ENCODE results near the gene ATXN2. TPM values are rescaled to one million over a fixed set of nuclear protein-coding genes. Genes with fewer than 3 reads are reported as not detected.
"Not testable (repeated sequence)": the region's sequence is repeated elsewhere in the genome, so short reads cannot be mapped to it uniquely, and the experiment has no call there.

Gene ATXN2
- total RNA-seq, 2 experiments from 2014 or later, result 32.2 to 35.6 TPM

DNA sequence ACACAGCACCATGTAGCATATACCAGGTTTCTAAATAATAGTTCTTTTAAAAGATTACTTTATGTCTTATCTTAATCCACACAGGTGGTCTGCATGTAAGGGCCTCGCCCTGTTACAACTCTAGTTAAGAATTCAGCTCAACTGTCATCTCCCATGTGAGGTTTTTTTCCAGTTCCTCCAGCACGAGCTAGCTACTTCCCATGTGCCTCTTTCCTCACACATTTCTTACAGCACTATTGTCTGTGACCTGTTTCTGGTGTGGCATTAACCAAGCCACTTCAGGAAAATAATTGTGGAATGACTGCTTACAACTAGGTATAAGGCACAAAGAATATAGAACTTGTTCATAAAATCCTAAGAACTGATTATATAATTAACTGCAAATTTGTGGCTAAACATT, 127.9 kb downstream of the ATXN2 start:
- intact Hi-C loops (cut with micrococcal nuclease), result no loop called here
- TF ChIP-seq, protein P1, sequence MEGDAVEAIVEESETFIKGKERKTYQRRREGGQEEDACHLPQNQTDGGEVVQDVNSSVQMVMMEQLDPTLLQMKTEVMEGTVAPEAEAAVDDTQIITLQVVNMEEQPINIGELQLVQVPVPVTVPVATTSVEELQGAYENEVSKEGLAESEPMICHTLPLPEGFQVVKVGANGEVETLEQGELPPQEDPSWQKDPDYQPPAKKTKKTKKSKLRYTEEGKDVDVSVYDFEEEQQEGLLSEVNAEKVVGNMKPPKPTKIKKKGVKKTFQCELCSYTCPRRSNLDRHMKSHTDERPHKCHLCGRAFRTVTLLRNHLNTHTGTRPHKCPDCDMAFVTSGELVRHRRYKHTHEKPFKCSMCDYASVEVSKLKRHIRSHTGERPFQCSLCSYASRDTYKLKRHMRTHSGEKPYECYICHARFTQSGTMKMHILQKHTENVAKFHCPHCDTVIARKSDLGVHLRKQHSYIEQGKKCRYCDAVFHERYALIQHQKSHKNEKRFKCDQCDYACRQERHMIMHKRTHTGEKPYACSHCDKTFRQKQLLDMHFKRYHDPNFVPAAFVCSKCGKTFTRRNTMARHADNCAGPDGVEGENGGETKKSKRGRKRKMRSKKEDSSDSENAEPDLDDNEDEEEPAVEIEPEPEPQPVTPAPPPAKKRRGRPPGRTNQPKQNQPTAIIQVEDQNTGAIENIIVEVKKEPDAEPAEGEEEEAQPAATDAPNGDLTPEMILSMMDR (IDR thresholded peaks at IDR 0.05), result no peak
- H3K4me3 Mint-ChIP-seq, result no peak overlapping the region
- DNase-seq, result no peak
- ChIA-PET CTCF (interaction anchor here (1.3 to 6.8 kb wide), 3 partner anchors 10 to 74 kb away, joined by 5 to 38 read pairs (median 11); no protein-coding TSS in a partner anchor), POLR2A (no interaction called here)
- ATAC-seq, result no peak
- H3K4me1 Mint-ChIP-seq (ENCODE audit: low read depth), result peaks cover 7% of the 10 kb centered on the region
- H3K36me3 Mint-ChIP-seq (ENCODE audit: low read depth), result peaks cover 24% of the 10 kb centered on the region
- H3K27me3 Mint-ChIP-seq, result no peaks in the 10 kb centered on the region
- H3K27ac Mint-ChIP-seq, result no peak overlapping the region
- H3K9me3 Mint-ChIP-seq, result no peaks in the 10 kb centered on the region

DNA sequence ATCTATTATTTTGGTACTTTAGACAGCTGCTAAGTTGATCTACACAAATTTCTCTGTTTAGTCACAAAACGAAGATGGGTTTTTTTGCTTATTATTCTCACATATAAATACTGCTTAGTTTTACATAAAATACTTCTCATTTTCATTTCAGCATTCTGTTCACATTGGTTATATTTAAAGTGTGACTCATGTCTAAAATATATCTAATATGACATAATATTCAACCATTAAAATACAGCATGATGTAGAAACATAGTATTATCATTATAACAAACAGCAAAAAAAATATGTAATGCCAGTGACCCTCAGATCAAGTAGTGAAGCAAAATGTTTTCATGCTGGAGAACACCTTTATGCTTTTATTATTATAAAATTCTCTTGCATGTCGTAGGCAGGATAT, 129.7 kb downstream of the ATXN2 start:
- Mint-ChIP-seq H3K27me3 (no peaks in the 10 kb centered on the region), H3K9me3 (no peaks in the 10 kb centered on the region), H3K4me1 (ENCODE audit: low read depth) (peaks cover 7% of the 10 kb centered on the region), H3K27ac (no peak overlapping the region), H3K36me3 (ENCODE audit: low read depth) (peaks cover 19% of the 10 kb centered on the region), H3K4me3 (no peak overlapping the region)
- intact Hi-C loops (cut with micrococcal nuclease), result no loop called here
- DNase-seq (no peak), ATAC-seq (no peak)
- CTCF ChIA-PET, result interaction anchor here (6.8 kb wide), 1 partner anchor 72 kb away, joined by 38 read pairs; no protein-coding TSS in a partner anchor
- TF ChIP-seq, protein P1 (IDR thresholded peaks at IDR 0.05), result no peak
- POLR2A ChIA-PET, result no interaction called here

DNA sequence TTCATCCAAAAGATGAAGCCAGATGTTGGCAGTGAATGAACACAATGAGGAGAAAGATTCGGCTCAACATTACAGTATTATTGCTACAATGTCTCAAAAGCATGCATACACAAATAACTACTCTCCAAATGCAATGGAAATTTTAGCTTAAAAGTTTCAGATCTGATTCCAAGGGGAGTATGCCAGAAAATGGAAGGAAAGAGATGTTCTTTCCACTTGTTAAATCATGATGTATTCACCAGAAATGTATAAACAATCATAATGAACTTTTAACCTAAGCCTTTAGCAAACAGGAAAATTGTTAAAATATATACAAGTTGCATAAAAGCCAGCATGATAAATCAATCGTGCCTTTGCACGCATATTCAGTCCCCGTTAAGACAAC, 131.3 kb downstream of the ATXN2 start:
- Mint-ChIP-seq H3K4me3 (no peak overlapping the region), H3K4me1 (ENCODE audit: low read depth) (peaks cover 7% of the 10 kb centered on the region), H3K9me3 (no peaks in the 10 kb centered on the region), H3K36me3 (ENCODE audit: low read depth) (peaks cover 11% of the 10 kb centered on the region), H3K27me3 (no peaks in the 10 kb centered on the region), H3K27ac (no peak overlapping the region)
- DNase-seq, result no peak
- intact Hi-C loops (cut with micrococcal nuclease), result no loop called here
- ChIA-PET POLR2A (no interaction called here), CTCF (interaction anchor here (1.2 to 2.4 kb wide), 2 partner anchors 16 to 71 kb away, joined by 4 to 10 read pairs; no protein-coding TSS in a partner anchor)
- no peak for ATAC-seq
- TF ChIP-seq, protein P1 (IDR thresholded peaks at IDR 0.05), result no peak

DNA sequence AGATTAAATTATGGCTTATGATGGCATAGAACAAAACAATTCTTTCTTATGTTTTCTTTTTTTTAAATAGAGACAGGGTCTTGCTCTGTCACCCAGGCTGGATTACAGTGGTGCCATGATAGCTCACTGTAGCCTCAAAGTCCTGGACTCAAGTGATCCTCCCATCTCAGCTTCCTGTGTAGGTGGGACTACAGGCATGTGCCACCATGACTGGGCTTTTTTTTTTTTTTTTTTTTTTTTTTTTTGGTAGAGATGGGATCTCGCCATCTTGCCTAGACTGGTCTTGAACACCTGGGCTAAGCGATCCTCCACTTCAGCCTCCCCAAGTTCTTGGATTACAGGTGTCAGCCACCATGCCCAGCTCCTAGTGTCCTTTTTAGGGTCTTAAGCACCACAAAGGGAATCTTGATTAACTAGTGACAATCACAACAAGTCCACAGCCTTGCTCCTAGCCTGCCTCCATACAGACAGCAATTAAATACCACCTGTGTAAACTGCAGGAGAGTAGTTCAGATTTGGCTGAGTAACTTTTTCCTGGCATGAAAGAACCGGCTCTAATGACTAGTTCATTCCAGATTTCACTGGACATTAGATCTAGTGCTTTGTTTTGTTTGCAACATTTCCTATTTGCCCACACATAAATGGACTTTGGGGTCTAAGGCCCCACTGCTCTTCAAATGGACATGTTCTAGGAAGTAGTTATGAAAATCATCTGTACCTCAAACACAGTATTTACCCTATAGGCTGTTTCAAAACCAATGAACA, 131.8 kb downstream of the ATXN2 start:
- H3K27me3 Mint-ChIP-seq, result no peaks in the 10 kb centered on the region
- no peak for DNase-seq
- no peak for ATAC-seq
- no peak overlapping the region for H3K27ac Mint-ChIP-seq
- no peaks in the 10 kb centered on the region for H3K9me3 Mint-ChIP-seq
- CTCF ChIA-PET, result interaction anchor here (1.2 to 2.4 kb wide), 3 partner anchors 15 to 71 kb away, joined by 4 to 10 read pairs (median 8); no protein-coding TSS in a partner anchor
- POLR2A ChIA-PET, result no interaction called here
- H3K4me3 Mint-ChIP-seq, result no peak overlapping the region
- intact Hi-C loops (cut with micrococcal nuclease), result no loop called here
- H3K36me3 Mint-ChIP-seq (ENCODE audit: low read depth), result peaks cover 11% of the 10 kb centered on the region
- TF ChIP-seq, protein P1 (IDR thresholded peaks at IDR 0.05), result no peak
- peaks cover 7% of the 10 kb centered on the region for H3K4me1 Mint-ChIP-seq (ENCODE audit: low read depth)

GRCh38 chr12:111462210-111462769, 136.8 kb downstream of the ATXN2 start:
- POLR2A ChIA-PET, result interaction anchor here (0.6 to 1.5 kb wide), 2 partner anchors 50 to 128 kb away, joined by 3 read pairs; no protein-coding TSS in a partner anchor
- no peak for ATAC-seq
- peaks cover 1% of the 10 kb centered on the region for H3K4me1 Mint-ChIP-seq (ENCODE audit: low read depth)
- DNase-seq, result no peak
- H3K9me3 Mint-ChIP-seq, result no peaks in the 10 kb centered on the region
- H3K36me3 Mint-ChIP-seq (ENCODE audit: low read depth), result no peaks in the 10 kb centered on the region
- H3K27me3 Mint-ChIP-seq, result no peaks in the 10 kb centered on the region
- intact Hi-C loops (cut with micrococcal nuclease), result no loop called here
- H3K27ac Mint-ChIP-seq, result no peak overlapping the region
- no peak overlapping the region for H3K4me3 Mint-ChIP-seq
- TF ChIP-seq, protein P1 (IDR thresholded peaks at IDR 0.05), result no peak
- CTCF ChIA-PET, result interaction anchor here (1.4 to 6.3 kb wide), 3 partner anchors 11 to 525 kb away, joined by 3 to 46 read pairs (median 39); no protein-coding TSS in a partner anchor

GRCh38 chr12:111460111-111460510, 139.0 kb downstream of the ATXN2 start:
- intact Hi-C loops (cut with micrococcal nuclease); H3K4me1 Mint-ChIP-seq (ENCODE audit: low read depth); H3K4me3 Mint-ChIP-seq; H3K36me3 Mint-ChIP-seq (ENCODE audit: low read depth); H3K9me3 Mint-ChIP-seq; H3K27me3 Mint-ChIP-seq; H3K27ac Mint-ChIP-seq; POLR2A ChIA-PET; ATAC-seq; DNase-seq: not testable (repeated sequence)
- CTCF ChIA-PET, result interaction anchor here (1.4 to 6.3 kb wide), 4 partner anchors 9 to 76 kb away, joined by 3 to 46 read pairs (median 14); no protein-coding TSS in a partner anchor

Data from activated CD8-positive, alpha-beta T cell treated with anti-CD3 and anti-CD28 coated beads for 36 hours (primary cell).